Measurements from ENCODE around the gene RXFP1. TPM values are rescaled to one million over a fixed set of nuclear protein-coding genes. Genes with fewer than 3 reads are reported as not detected.

RXFP1 gene
- total RNA-seq, 5 donors from 2014 or later (not counting 1 experiment from before 2014, with no cell fraction given), result not detected

GRCh38 chr4:158530898-158531297 is 9.2 kb downstream of the RXFP1 start:
- CTCF ChIA-PET, result no interaction called here
- Mint-ChIP-seq H3K4me3 (no peak overlapping the region), H3K27me3 (peaks cover 0 to 5% of the 10 kb centered on the region in 2 donors)

GRCh38 chr4:158532556-158533231 is 11.0 kb downstream of the RXFP1 start:
- ATAC-seq (replicated peaks in 1 of 4) (no peak), DNase-seq (no peak)
- Mint-ChIP-seq H3K4me1 (no peaks in the 10 kb centered on the region), H3K36me3 (no peaks in the 10 kb centered on the region), H3K9me3 (no peaks in the 10 kb centered on the region), H3K27me3 (peaks cover under 1 to 5% of the 10 kb centered on the region in 2 donors), H3K4me3 (no peak overlapping the region), H3K27ac (no peak overlapping the region)
- Histone ChIP-seq H3K36me3 (ENCODE audit: control insufficient read depth in 2 of 2, extremely low read depth in 1 of 2, insufficient read depth in 1 of 2, low read length in 1 of 2) (no peaks in the 10 kb centered on the region), H3K4me1 (ENCODE audit: control insufficient read depth in 1 of 2, extremely low read depth in 1 of 2, insufficient read depth in 2 of 2, low read length in 2 of 2) (no peaks in the 10 kb centered on the region), H3K27me3 (replicated peaks in 1 of 2; ENCODE audit: control insufficient read depth in 2 of 2, extremely low read depth in 1 of 2, insufficient read depth in 2 of 2, low read length in 1 of 2) (no peaks in the 10 kb centered on the region), H3K9me3 (no peaks in the 10 kb centered on the region), H3K27ac (ENCODE audit: low read length) (no peak overlapping the region), H3K4me3 (ENCODE audit: control insufficient read depth in 1 of 2, extremely low read depth in 1 of 2, low read length in 1 of 2) (no peak overlapping the region)
- 72% methylated on average over 4 of the region's 6 CpGs for WGBS (ENCODE audit: insufficient coverage)
- ChIA-PET CTCF (no interaction called here), POLR2A (no interaction called here)

More at GRCh38 chr4:158530898-158531297, 9.2 kb downstream of the RXFP1 start:
- H3K36me3 Mint-ChIP-seq, result no peaks in the 10 kb centered on the region
- no peak overlapping the region for H3K27ac ChIP-seq (ENCODE audit: low read length)
- DNase-seq, result no peak
- no peaks in the 10 kb centered on the region for H3K9me3 ChIP-seq
- no peaks in the 10 kb centered on the region for H3K9me3 Mint-ChIP-seq
- no peak overlapping the region for H3K4me3 ChIP-seq (ENCODE audit: control insufficient read depth in 1 of 2, extremely low read depth in 1 of 2, low read length in 1 of 2)
- no peaks in the 10 kb centered on the region for H3K4me1 Mint-ChIP-seq
- H3K27me3 ChIP-seq (replicated peaks in 1 of 2; ENCODE audit: control insufficient read depth in 2 of 2, extremely low read depth in 1 of 2, insufficient read depth in 2 of 2, low read length in 1 of 2), result no peaks in the 10 kb centered on the region
- no peak overlapping the region for H3K27ac Mint-ChIP-seq
- H3K4me1 ChIP-seq (ENCODE audit: control insufficient read depth in 1 of 2, extremely low read depth in 1 of 2, insufficient read depth in 2 of 2, low read length in 2 of 2), result no peaks in the 10 kb centered on the region
- no peaks in the 10 kb centered on the region for H3K36me3 ChIP-seq (ENCODE audit: control insufficient read depth in 2 of 2, extremely low read depth in 1 of 2, insufficient read depth in 1 of 2, low read length in 1 of 2)
- no peak for ATAC-seq (replicated peaks in 1 of 4)
- WGBS (ENCODE audit: insufficient coverage), result 69% methylated on average over 4 of the region's 6 CpGs
- POLR2A ChIA-PET, result no interaction called here

- Histone ChIP-seq H3K36me3 (ENCODE audit: control insufficient read depth in 2 of 2, extremely low read depth in 1 of 2, insufficient read depth in 1 of 2, low read length in 1 of 2) (no peaks in the 10 kb centered on the region), H3K4me3 (ENCODE audit: control insufficient read depth in 1 of 2, extremely low read depth in 1 of 2, low read length in 1 of 2) (no peak overlapping the region), H3K9me3 (no peaks in the 10 kb centered on the region), H3K27ac (ENCODE audit: low read length) (no peak overlapping the region), H3K27me3 (replicated peaks in 1 of 2; ENCODE audit: control insufficient read depth in 2 of 2, extremely low read depth in 1 of 2, insufficient read depth in 2 of 2, low read length in 1 of 2) (no peaks in the 10 kb centered on the region), H3K4me1 (ENCODE audit: control insufficient read depth in 1 of 2, extremely low read depth in 1 of 2, insufficient read depth in 2 of 2, low read length in 2 of 2) (no peaks in the 10 kb centered on the region)
- H3K27me3 Mint-ChIP-seq, result peaks cover 8% of the 10 kb centered on the region in 2 donors
- no peaks in the 10 kb centered on the region for H3K36me3 Mint-ChIP-seq
- no peak for DNase-seq
- no peak for ATAC-seq (replicated peaks in 1 of 4)
- no peaks in the 10 kb centered on the region for H3K4me1 Mint-ChIP-seq
- CTCF ChIA-PET, result no interaction called here
- no peak overlapping the region for H3K4me3 Mint-ChIP-seq
- POLR2A ChIA-PET, result no interaction called here
- no peak overlapping the region for H3K27ac Mint-ChIP-seq
- no CpG with 5 or more reads among the region's 3 CpGs for WGBS (ENCODE audit: insufficient coverage)
- H3K9me3 Mint-ChIP-seq, result no peaks in the 10 kb centered on the region
Measured at GRCh38 chr4:158534727-158535126, 13.0 kb downstream of the RXFP1 start.

- H3K36me3 Mint-ChIP-seq, result no peaks in the 10 kb centered on the region
- Histone ChIP-seq H3K27me3 (replicated peaks in 1 of 2; ENCODE audit: control insufficient read depth in 2 of 2, extremely low read depth in 1 of 2, insufficient read depth in 2 of 2, low read length in 1 of 2) (no peaks in the 10 kb centered on the region), H3K4me1 (ENCODE audit: control insufficient read depth in 1 of 2, extremely low read depth in 1 of 2, insufficient read depth in 2 of 2, low read length in 2 of 2) (no peaks in the 10 kb centered on the region), H3K27ac (ENCODE audit: low read length) (no peak overlapping the region), H3K9me3 (no peaks in the 10 kb centered on the region), H3K4me3 (ENCODE audit: control insufficient read depth in 1 of 2, extremely low read depth in 1 of 2, low read length in 1 of 2) (no peak overlapping the region), H3K36me3 (ENCODE audit: control insufficient read depth in 2 of 2, extremely low read depth in 1 of 2, insufficient read depth in 1 of 2, low read length in 1 of 2) (no peaks in the 10 kb centered on the region)
- no peak overlapping the region for H3K27ac Mint-ChIP-seq
- POLR2A ChIA-PET, result no interaction called here
- WGBS (ENCODE audit: insufficient coverage), result 74% methylated on average over 4 of the region's 4 CpGs
- no peaks in the 10 kb centered on the region for H3K9me3 Mint-ChIP-seq
- no peak for ATAC-seq (replicated peaks in 1 of 4)
- H3K4me3 Mint-ChIP-seq, result no peak overlapping the region
- peaks cover 8% of the 10 kb centered on the region in 2 donors for H3K27me3 Mint-ChIP-seq
- no peak for DNase-seq
- CTCF ChIA-PET, result no interaction called here
- no peaks in the 10 kb centered on the region for H3K4me1 Mint-ChIP-seq
Measured at GRCh38 chr4:158535130-158535614, 13.5 kb downstream of the RXFP1 start.

- no peak overlapping the region for H3K27ac Mint-ChIP-seq
- no peak for DNase-seq
- Histone ChIP-seq H3K27me3 (replicated peaks in 1 of 2; ENCODE audit: control insufficient read depth in 2 of 2, extremely low read depth in 1 of 2, insufficient read depth in 2 of 2, low read length in 1 of 2) (no peaks in the 10 kb centered on the region), H3K36me3 (ENCODE audit: control insufficient read depth in 2 of 2, extremely low read depth in 1 of 2, insufficient read depth in 1 of 2, low read length in 1 of 2) (no peaks in the 10 kb centered on the region), H3K27ac (ENCODE audit: low read length) (no peak overlapping the region), H3K9me3 (no peaks in the 10 kb centered on the region), H3K4me1 (ENCODE audit: control insufficient read depth in 1 of 2, extremely low read depth in 1 of 2, insufficient read depth in 2 of 2, low read length in 2 of 2) (no peaks in the 10 kb centered on the region), H3K4me3 (ENCODE audit: control insufficient read depth in 1 of 2, extremely low read depth in 1 of 2, low read length in 1 of 2) (no peak overlapping the region)
- H3K27me3 Mint-ChIP-seq, result peaks cover 8 to 11% of the 10 kb centered on the region in 2 donors
- H3K9me3 Mint-ChIP-seq, result no peaks in the 10 kb centered on the region
- H3K4me3 Mint-ChIP-seq, result no peak overlapping the region
- ChIA-PET CTCF (no interaction called here), POLR2A (no interaction called here)
- no CpG with 5 or more reads among the region's 3 CpGs for WGBS (ENCODE audit: insufficient coverage)
- no peaks in the 10 kb centered on the region for H3K4me1 Mint-ChIP-seq
- no peak for ATAC-seq (replicated peaks in 1 of 4)
- H3K36me3 Mint-ChIP-seq, result no peaks in the 10 kb centered on the region
Measured at GRCh38 chr4:158536833-158537232, 15.2 kb downstream of the RXFP1 start.

- WGBS (ENCODE audit: insufficient coverage), result 60% methylated on average over 3 of the region's 4 CpGs
- DNase-seq (no peak), ATAC-seq (replicated peaks in 1 of 4) (no peak)
- Histone ChIP-seq H3K9me3 (no peaks in the 10 kb centered on the region), H3K27me3 (replicated peaks in 1 of 2; ENCODE audit: control insufficient read depth in 2 of 2, extremely low read depth in 1 of 2, insufficient read depth in 2 of 2, low read length in 1 of 2) (no peaks in the 10 kb centered on the region), H3K4me3 (ENCODE audit: control insufficient read depth in 1 of 2, extremely low read depth in 1 of 2, low read length in 1 of 2) (no peak overlapping the region), H3K27ac (ENCODE audit: low read length) (no peak overlapping the region), H3K36me3 (ENCODE audit: control insufficient read depth in 2 of 2, extremely low read depth in 1 of 2, insufficient read depth in 1 of 2, low read length in 1 of 2) (no peaks in the 10 kb centered on the region), H3K4me1 (ENCODE audit: control insufficient read depth in 1 of 2, extremely low read depth in 1 of 2, insufficient read depth in 2 of 2, low read length in 2 of 2) (no peaks in the 10 kb centered on the region)
- Mint-ChIP-seq H3K27me3 (peaks cover 8 to 11% of the 10 kb centered on the region in 2 donors), H3K27ac (no peak overlapping the region), H3K4me3 (no peak overlapping the region), H3K36me3 (no peaks in the 10 kb centered on the region), H3K4me1 (no peaks in the 10 kb centered on the region), H3K9me3 (no peaks in the 10 kb centered on the region)
- ChIA-PET POLR2A (no interaction called here), CTCF (no interaction called here)
Measured at GRCh38 chr4:158538176-158538575, 16.5 kb downstream of the RXFP1 start.

- Mint-ChIP-seq H3K9me3 (peaks cover 0 to 3% (median 0%) of the 10 kb centered on the region in 3 donors), H3K27me3 (peaks cover 8 to 11% of the 10 kb centered on the region in 2 donors), H3K4me1 (no peaks in the 10 kb centered on the region), H3K4me3 (no peak overlapping the region), H3K27ac (no peak overlapping the region), H3K36me3 (no peaks in the 10 kb centered on the region)
- Histone ChIP-seq H3K36me3 (ENCODE audit: control insufficient read depth in 2 of 2, extremely low read depth in 1 of 2, insufficient read depth in 1 of 2, low read length in 1 of 2) (no peaks in the 10 kb centered on the region), H3K4me3 (ENCODE audit: control insufficient read depth in 1 of 2, extremely low read depth in 1 of 2, low read length in 1 of 2) (no peak overlapping the region), H3K9me3 (no peaks in the 10 kb centered on the region), H3K4me1 (ENCODE audit: control insufficient read depth in 1 of 2, extremely low read depth in 1 of 2, insufficient read depth in 2 of 2, low read length in 2 of 2) (no peaks in the 10 kb centered on the region), H3K27ac (ENCODE audit: low read length) (no peak overlapping the region), H3K27me3 (replicated peaks in 1 of 2; ENCODE audit: control insufficient read depth in 2 of 2, extremely low read depth in 1 of 2, insufficient read depth in 2 of 2, low read length in 1 of 2) (no peaks in the 10 kb centered on the region)
- no CpG with 5 or more reads among the region's 4 CpGs for WGBS (ENCODE audit: insufficient coverage)
- ChIA-PET CTCF (no interaction called here), POLR2A (no interaction called here)
- ATAC-seq (replicated peaks in 1 of 4) (no peak), DNase-seq (no peak)
Measured at GRCh38 chr4:158538911-158539310, 17.2 kb downstream of the RXFP1 start.
